NCI-H82 (cell line): ENCODE measurements around the gene LARP1.
"Not testable (repeated sequence)": the region's sequence is repeated elsewhere in the genome, so short reads cannot be mapped to it uniquely, and the experiment has no call there.

ENCODE experiments used
- DNase-seq: peaks from one replicate; lab custom pipeline; 2025; lab: John Stamatoyannopoulos, UW

LARP1 gene

GRCh38 chr5:154793599-154794524 is 38.7 kb downstream of the LARP1 start:
- no peak for DNase-seq

- no peak for DNase-seq
Measured at GRCh38 chr5:154794525-154795234, 39.5 kb downstream of the LARP1 start.

GRCh38 chr5:154795235-154795596 is 40.0 kb downstream of the LARP1 start:
- DNase-seq, result no peak

- no peak for DNase-seq
Measured at GRCh38 chr5:154797762-154798161, 42.6 kb downstream of the LARP1 start.

- DNase-seq, result no peak
Measured at GRCh38 chr5:154800582-154800981, 45.4 kb downstream of the LARP1 start.

GRCh38 chr5:154801083-154801482 is 45.9 kb downstream of the LARP1 start:
- no peak for DNase-seq

- no peak for DNase-seq
Measured at GRCh38 chr5:154802050-154802449, 46.9 kb downstream of the LARP1 start.

- no peak for DNase-seq
Measured at GRCh38 chr5:154806176-154806575, 51.0 kb downstream of the LARP1 start.

GRCh38 chr5:154811239-154811638 is 56.1 kb downstream of the LARP1 start:
- no peak for DNase-seq

GRCh38 chr5:154811653-154812465 is 56.7 kb downstream of the LARP1 start:
- DNase-seq, result peak; percentile 56

GRCh38 chr5:154813158-154813557 is 58.0 kb downstream of the LARP1 start:
- DNase-seq, result no peak

- DNase-seq, result no peak
Measured at GRCh38 chr5:154813736-154814135, 58.6 kb downstream of the LARP1 start.

GRCh38 chr5:154815025-154815424 is 59.8 kb downstream of the LARP1 start:
- no peak for DNase-seq

- no peak for DNase-seq
Measured at GRCh38 chr5:154815684-154816247, 60.6 kb downstream of the LARP1 start.

GRCh38 chr5:154816891-154817492 is 61.8 kb downstream of the LARP1 start:
- no peak for DNase-seq

- no peak for DNase-seq
Measured at GRCh38 chr5:154817815-154818214, 62.6 kb downstream of the LARP1 start.

- no peak for DNase-seq
Measured at GRCh38 chr5:154818471-154819116, 63.4 kb downstream of the LARP1 start.

- no peak for DNase-seq
Measured at GRCh38 chr5:154819546-154819945, 64.4 kb downstream of the LARP1 start.

GRCh38 chr5:154820383-154820782 is 65.2 kb downstream of the LARP1 start:
- DNase-seq, result no peak

GRCh38 chr5:154822896-154823295 is 67.7 kb downstream of the LARP1 start:
- DNase-seq, result not testable (repeated sequence)

- no peak for DNase-seq
Measured at GRCh38 chr5:154823605-154824004, 68.4 kb downstream of the LARP1 start.
